Measurements from ENCODE around the gene SERINC3.

SERINC3 gene

GRCh38 chr20:44479643-44480042, 42.2 kb downstream of the SERINC3 start:
- H3K27ac ChIP-seq (replicated peaks): no peak overlapping the region
- no peak overlapping the region for H3K4me3 ChIP-seq (replicated peaks; ENCODE audit: insufficient read depth, low read length)
- H3K27me3 ChIP-seq (ENCODE audit: insufficient read depth, poor library complexity, severe bottlenecking): no peaks in the 10 kb centered on the region
- TF ChIP-seq, protein P1, sequence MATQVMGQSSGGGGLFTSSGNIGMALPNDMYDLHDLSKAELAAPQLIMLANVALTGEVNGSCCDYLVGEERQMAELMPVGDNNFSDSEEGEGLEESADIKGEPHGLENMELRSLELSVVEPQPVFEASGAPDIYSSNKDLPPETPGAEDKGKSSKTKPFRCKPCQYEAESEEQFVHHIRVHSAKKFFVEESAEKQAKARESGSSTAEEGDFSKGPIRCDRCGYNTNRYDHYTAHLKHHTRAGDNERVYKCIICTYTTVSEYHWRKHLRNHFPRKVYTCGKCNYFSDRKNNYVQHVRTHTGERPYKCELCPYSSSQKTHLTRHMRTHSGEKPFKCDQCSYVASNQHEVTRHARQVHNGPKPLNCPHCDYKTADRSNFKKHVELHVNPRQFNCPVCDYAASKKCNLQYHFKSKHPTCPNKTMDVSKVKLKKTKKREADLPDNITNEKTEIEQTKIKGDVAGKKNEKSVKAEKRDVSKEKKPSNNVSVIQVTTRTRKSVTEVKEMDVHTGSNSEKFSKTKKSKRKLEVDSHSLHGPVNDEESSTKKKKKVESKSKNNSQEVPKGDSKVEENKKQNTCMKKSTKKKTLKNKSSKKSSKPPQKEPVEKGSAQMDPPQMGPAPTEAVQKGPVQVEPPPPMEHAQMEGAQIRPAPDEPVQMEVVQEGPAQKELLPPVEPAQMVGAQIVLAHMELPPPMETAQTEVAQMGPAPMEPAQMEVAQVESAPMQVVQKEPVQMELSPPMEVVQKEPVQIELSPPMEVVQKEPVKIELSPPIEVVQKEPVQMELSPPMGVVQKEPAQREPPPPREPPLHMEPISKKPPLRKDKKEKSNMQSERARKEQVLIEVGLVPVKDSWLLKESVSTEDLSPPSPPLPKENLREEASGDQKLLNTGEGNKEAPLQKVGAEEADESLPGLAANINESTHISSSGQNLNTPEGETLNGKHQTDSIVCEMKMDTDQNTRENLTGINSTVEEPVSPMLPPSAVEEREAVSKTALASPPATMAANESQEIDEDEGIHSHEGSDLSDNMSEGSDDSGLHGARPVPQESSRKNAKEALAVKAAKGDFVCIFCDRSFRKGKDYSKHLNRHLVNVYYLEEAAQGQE (IDR thresholded peaks at IDR 0.05; ENCODE audit: insufficient replicate concordance, low read depth): no peak
- TF ChIP-seq GABPA (IDR thresholded peaks at IDR 0.05; ENCODE audit: low read depth) (no peak), CTCF (IDR thresholded peaks at IDR 0.05; ENCODE audit: insufficient read depth, low read length) (no peak), SPI1 (IDR thresholded peaks at IDR 0.05; ENCODE audit: borderline replicate concordance, low read depth) (no peak)
- DNase-seq (ENCODE audit: low read depth in 1 of 2, low spot score in 1 of 2): no peak

DNA sequence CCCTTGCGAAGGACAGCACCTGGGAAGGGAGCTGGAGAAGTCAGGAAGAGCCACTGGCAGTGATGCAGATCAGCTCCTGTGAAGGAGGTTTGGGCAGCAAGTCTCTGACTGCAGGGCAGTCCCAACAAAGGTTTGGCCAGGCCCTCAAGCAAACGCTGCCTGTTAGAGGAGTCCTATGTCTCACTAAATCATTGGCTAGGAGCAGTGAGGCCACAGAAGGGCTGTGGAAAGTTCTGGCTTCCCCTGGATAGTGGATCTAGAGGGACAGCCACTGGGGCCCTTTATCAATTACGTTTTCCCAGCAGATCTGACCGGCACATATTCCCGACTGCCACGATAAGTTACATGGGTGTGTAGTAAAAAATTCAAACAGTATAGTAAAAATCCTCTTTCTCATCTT, 43.7 kb downstream of the SERINC3 start:
- Histone ChIP-seq H3K27me3 (ENCODE audit: insufficient read depth, poor library complexity, severe bottlenecking) (no peaks in the 10 kb centered on the region), H3K4me3 (replicated peaks; ENCODE audit: insufficient read depth, low read length) (no peak overlapping the region), H3K27ac (replicated peaks) (no peak overlapping the region)
- DNase-seq (ENCODE audit: low read depth in 1 of 2, low spot score in 1 of 2): no peak
- TF ChIP-seq SPI1 (IDR thresholded peaks at IDR 0.05; ENCODE audit: borderline replicate concordance, low read depth) (no peak), POLR2AphosphoS5 (IDR thresholded peaks at IDR 0.05; ENCODE audit: low read depth) (no peak), GABPA (IDR thresholded peaks at IDR 0.05; ENCODE audit: low read depth) (no peak), CTCF (IDR thresholded peaks at IDR 0.05; ENCODE audit: insufficient read depth, low read length) (no peak)
- TF ChIP-seq, protein P1 (IDR thresholded peaks at IDR 0.05; ENCODE audit: insufficient replicate concordance, low read depth): no peak

DNA sequence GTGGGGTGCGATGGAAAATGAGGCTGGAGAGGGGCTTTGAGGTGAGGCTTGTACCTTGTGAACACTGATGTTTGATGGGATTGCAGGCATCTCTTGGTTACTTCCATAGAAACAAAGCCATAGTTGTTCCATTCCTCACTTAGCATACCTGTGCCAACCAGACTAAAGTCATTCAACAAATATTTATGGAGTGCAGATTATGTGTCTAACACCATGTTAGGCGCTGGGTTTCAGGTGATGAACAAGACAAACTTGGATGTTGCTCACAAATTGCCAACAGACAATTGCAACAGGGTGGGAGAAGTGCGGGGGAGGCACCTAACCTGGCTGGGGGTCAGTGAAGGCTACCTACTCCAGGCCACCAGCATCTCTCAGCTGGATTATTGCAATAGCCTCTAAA, 44.7 kb downstream of the SERINC3 start:
- TF ChIP-seq CTCF (IDR thresholded peaks at IDR 0.05; ENCODE audit: insufficient read depth, low read length) (no peak), POLR2AphosphoS5 (IDR thresholded peaks at IDR 0.05; ENCODE audit: low read depth) (no peak), SPI1 (IDR thresholded peaks at IDR 0.05; ENCODE audit: borderline replicate concordance, low read depth) (no peak), GABPA (IDR thresholded peaks at IDR 0.05; ENCODE audit: low read depth) (no peak)
- TF ChIP-seq, protein P1 (IDR thresholded peaks at IDR 0.05; ENCODE audit: insufficient replicate concordance, low read depth): no peak
- Histone ChIP-seq H3K27me3 (ENCODE audit: insufficient read depth, poor library complexity, severe bottlenecking) (no peaks in the 10 kb centered on the region), H3K27ac (replicated peaks) (no peak overlapping the region), H3K4me3 (replicated peaks; ENCODE audit: insufficient read depth, low read length) (no peak overlapping the region)
- DNase-seq (ENCODE audit: low read depth in 1 of 2, low spot score in 1 of 2): no peak
